SK-N-SH (cell line): Measurements from ENCODE around the gene DAB2.

ENCODE experiments used
- CHD2 ChIP-seq: fragments of 150-350 bp; IDR thresholded peaks from 2 replicates; pipeline ENCODE4 v1.6.1; 2018; ENCODE audit warnings: low read length; ENCODE audit not compliant: partially characterized antibody
- EZH2phosphoT487 ChIP-seq: fragments of 200-600 bp; sonication (generic); IDR thresholded peaks from 2 replicates; pipeline ENCODE4 v1.6.1; 2017; ENCODE audit warnings: low read depth, mixed run types, mild to moderate bottlenecking, antibody characterized with exemption, moderate library complexity, borderline replicate concordance
- IRF3 ChIP-seq: fragments of 150-350 bp; IDR thresholded peaks from 2 replicates; pipeline ENCODE4 v1.6.1; 2016; ENCODE audit warnings: mild to moderate bottlenecking, low read depth, low read length
- MXI1 ChIP-seq: IDR thresholded peaks from 2 replicates; pipeline ENCODE4 v1.6.1; 2012; ENCODE audit warnings: mild to moderate bottlenecking, low read depth, low read length, improper control_type of control experiment
- POLR2AphosphoS5 ChIP-seq: IDR thresholded peaks from 2 replicates; pipeline ENCODE4 v1.6.1; 2012; ENCODE audit warnings: low read depth, low read length
- RFX5 ChIP-seq: IDR thresholded peaks from 2 replicates; pipeline ENCODE4 v1.6.1; 2012; ENCODE audit warnings: mild to moderate bottlenecking, improper control_type of control experiment, low read length
- USF1 ChIP-seq: IDR thresholded peaks from 2 replicates; pipeline ENCODE4 v1.4.0; 2012; ENCODE audit warnings: low read depth, borderline replicate concordance
- TF ChIP-seq, protein P1 (sequence below): fragments of 200-600 bp; sonication (generic); IDR thresholded peaks from 2 replicates; pipeline ENCODE4 v1.6.1; 2017; ENCODE audit warnings: antibody characterized with exemption, mild to moderate bottlenecking, moderate library complexity
- TF ChIP-seq, protein P2 (sequence below): IDR thresholded peaks from 2 replicates; pipeline ENCODE4 v1.4.0; 2012; ENCODE audit warnings: low read depth

GRCh38 chr5:39362646-39363045, 62.1 kb downstream of the DAB2 start:
- TF ChIP-seq, protein P1, sequence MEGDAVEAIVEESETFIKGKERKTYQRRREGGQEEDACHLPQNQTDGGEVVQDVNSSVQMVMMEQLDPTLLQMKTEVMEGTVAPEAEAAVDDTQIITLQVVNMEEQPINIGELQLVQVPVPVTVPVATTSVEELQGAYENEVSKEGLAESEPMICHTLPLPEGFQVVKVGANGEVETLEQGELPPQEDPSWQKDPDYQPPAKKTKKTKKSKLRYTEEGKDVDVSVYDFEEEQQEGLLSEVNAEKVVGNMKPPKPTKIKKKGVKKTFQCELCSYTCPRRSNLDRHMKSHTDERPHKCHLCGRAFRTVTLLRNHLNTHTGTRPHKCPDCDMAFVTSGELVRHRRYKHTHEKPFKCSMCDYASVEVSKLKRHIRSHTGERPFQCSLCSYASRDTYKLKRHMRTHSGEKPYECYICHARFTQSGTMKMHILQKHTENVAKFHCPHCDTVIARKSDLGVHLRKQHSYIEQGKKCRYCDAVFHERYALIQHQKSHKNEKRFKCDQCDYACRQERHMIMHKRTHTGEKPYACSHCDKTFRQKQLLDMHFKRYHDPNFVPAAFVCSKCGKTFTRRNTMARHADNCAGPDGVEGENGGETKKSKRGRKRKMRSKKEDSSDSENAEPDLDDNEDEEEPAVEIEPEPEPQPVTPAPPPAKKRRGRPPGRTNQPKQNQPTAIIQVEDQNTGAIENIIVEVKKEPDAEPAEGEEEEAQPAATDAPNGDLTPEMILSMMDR: no peak
- TF ChIP-seq USF1: no peak
- no peak for TF ChIP-seq EZH2phosphoT487
- TF ChIP-seq CHD2: no peak
- no peak for TF ChIP-seq IRF3
- TF ChIP-seq POLR2AphosphoS5: no peak
- TF ChIP-seq, protein P2, sequence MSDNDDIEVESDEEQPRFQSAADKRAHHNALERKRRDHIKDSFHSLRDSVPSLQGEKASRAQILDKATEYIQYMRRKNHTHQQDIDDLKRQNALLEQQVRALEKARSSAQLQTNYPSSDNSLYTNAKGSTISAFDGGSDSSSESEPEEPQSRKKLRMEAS: no peak
- no peak for TF ChIP-seq MXI1
- no peak for TF ChIP-seq RFX5
